NCI-H2081 (cell line): ENCODE measurements around the gene TP53INP2.
"Not testable (repeated sequence)": the region's sequence is repeated elsewhere in the genome, so short reads cannot be mapped to it uniquely, and the experiment has no call there.

ENCODE experiments used
- DNase-seq, 2 experiments: peaks; one replicate each; lab custom pipeline; 2025; lab: John Stamatoyannopoulos, UW

Gene TP53INP2, protein sequence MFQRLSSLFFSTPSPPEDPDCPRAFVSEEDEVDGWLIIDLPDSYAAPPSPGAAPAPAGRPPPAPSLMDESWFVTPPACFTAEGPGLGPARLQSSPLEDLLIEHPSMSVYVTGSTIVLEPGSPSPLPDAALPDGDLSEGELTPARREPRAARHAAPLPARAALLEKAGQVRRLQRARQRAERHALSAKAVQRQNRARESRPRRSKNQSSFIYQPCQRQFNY

DNA sequence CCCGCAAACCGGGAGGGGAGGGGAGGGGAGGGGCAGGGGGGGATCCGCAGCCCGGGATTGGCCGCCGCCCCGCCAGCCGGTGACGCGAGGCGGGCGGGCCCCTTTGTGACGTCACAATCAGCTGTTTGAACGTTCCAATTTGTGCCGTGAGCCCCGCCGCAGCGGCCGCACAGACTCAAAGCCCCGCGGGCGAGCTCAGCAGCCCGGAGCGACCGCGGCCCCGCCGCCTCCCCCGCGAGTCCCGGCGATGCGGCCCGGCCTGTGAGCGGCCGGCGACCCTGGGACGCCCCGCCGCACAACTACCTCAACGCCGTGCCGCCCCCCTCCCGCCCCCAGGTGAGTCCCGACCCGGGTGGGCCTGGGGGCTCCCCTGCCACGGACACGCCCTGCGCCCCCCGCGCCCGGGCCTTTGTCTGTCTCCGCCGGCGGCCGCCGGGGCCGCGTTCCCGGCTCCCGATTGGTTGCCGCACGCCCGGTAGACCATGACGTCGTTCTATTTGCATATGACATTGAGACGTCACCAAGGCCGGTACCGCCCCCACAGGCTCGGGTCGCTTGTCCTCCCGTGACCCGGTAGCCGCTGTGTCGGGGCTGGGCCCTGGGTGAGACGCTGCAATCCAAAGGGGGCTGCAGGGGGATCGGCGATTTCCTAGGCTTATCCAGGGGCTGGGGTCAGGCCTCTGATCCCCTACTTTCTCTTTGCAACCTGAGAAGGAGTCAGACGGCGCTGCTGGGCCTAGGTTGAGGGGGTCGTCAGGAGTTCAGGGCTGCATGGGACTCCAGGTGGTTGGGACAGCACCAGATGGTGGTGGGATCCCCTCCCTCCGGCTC is at the start of gene TP53INP2:
Gene TP53INP2, plus strand, starts transcription at position 168 of the 831 bp plus-strand sequence. CDS start 4,396 bp downstream, outside the sequence.
- DNase-seq: peak; percentile 85 to 88

DNA sequence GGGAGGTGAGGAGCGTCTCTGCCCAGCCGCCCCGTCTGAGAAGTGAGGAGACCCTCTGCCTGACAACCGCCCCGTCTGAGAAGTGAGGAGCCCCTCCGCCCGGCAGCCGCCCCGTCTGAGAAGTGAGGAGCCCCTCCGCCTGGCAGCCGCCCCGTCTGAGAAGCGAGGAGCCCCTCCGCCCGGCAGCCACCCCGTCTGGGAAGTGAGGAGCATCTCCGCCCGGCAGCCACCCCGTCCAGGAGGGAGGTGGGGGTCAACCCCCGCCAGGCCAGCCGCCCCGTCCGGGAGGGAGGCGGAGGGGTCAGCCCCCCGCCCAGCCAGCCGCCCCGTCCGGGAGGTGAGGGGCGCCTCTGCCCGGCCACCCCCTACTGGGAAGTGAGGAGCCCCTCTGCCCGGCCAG is 45.5 kb upstream of the TP53INP2 start:
- DNase-seq: not testable (repeated sequence)

DNA sequence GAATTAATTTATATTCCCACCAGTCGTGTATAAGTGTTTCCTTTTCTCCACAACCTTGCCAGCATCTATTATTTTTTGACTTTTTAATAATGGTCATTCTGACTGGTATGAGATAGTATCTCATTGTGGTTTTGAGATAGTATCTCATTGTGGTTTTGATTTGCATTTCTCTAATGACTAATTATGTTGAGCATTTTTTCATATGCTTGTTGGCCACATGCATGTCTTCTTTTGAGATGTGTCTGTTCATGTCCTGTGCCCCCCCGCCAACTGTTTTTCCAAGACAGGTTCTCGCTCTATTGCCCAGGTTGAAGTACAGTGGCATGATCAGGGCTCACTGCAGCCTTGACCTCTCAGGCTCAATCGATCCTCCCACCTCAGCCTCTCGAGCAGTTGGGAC is 42.3 kb upstream of the TP53INP2 start:
- not testable (repeated sequence) for DNase-seq

DNA sequence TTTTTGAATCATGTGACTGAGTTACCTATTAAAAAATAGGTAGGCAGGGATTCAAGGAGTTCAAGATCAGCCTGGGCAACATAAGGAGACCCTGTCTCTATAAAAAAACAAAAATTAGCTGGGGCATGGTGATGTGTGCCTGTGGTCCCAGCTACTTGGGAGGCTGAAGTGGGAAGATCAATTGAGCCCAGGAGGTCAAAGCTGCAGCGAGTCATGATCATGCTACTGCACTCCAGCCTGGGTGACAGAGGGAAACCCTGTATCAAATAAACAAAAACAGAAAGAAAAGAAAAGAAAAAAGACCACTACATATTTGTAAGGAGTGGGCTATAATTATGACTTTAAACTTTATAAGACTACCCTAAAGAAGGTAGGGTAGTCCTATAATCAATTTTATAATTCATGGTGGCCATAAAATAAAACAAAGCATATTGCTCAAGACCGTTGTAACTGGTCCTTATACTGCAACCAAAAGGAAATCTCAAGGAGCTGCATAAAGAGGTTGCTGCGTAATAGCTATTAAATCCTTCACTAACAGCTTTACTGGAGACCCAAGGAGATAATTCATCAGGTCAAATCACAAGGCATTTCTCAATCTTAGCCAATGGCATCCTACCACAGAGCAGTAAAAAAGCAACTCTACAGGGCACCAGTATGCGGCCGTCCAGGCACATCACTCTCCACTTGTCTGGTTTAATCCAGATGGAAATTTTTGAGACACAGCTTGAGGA is 40.8 kb upstream of the TP53INP2 start:
- DNase-seq: no peak

DNA sequence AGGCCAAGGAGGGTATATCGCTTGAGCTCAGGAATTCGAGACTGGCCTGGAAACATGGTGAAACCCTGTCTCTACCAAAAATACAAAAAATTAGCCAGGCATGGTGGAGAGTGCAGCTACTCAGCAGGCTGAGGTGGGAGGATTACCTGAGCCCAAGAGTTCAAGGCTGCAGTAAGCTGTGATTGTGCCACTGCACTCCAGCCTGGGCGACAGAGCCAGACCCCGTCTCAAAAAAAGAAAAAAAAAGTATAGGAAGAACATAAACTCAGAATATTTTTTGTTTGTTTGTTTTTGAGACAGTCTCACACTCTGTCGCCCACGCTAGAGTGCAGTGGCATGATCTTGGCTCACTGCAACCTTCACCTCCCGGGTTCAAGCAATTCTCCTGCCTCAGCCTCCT is 39.4 kb upstream of the TP53INP2 start:
- DNase-seq: not testable (repeated sequence)

DNA sequence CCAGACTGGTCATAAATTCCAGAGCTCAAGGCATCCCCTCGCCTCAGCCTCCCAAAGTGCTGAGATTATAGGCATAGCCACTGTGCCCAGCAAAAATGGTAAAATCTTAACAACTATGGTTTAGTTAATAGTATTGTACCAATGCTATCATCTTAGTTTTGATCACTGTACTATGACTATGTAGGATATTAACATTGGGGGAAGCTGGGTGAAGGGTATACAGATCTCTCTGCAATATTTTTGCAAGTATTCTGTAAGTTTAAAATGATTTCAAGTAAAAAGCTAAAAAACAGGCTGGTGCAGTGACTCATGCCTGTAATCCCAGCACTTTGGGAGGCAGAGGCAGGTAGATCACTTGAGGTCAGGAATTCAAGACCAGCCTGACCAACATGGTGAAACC is 35.0 kb upstream of the TP53INP2 start:
- DNase-seq: no peak

DNA sequence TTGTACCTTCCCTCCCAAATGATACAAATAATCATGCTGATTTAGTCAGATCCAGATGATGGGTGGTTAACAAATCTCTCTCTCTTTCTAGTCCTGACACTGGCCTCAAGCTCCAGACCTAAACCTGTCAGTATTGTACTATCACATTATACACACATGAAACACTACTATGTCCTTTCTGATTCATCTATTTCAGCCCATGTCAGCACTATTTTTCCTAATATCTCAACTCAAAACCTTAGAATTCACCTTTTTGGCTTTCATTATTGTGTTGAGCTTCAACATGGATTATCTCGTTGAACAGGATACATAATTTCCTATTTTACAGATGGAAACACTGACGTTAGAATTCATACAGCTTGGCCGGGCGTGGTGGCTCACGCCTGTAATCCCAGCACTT is 30.7 kb upstream of the TP53INP2 start:
- no peak for DNase-seq

DNA sequence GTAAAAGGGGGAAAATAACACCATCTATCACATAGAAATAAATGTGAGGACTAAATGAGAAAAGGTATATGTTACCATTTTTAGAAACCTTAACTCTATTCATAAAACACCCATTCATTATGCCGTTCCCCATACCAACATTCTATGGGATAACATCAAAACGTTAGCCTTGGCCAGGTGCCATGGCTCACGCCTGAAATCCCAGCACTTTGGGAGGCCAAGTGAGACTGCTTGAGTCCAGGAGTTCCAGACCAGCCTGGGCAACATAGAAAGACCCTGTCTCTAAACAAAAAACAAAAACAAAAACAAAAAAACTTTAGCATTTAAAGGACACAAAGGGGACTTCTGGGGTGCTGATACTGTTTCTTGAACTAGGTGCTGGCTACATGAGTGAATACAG is 28.6 kb upstream of the TP53INP2 start:
- no peak for DNase-seq

DNA sequence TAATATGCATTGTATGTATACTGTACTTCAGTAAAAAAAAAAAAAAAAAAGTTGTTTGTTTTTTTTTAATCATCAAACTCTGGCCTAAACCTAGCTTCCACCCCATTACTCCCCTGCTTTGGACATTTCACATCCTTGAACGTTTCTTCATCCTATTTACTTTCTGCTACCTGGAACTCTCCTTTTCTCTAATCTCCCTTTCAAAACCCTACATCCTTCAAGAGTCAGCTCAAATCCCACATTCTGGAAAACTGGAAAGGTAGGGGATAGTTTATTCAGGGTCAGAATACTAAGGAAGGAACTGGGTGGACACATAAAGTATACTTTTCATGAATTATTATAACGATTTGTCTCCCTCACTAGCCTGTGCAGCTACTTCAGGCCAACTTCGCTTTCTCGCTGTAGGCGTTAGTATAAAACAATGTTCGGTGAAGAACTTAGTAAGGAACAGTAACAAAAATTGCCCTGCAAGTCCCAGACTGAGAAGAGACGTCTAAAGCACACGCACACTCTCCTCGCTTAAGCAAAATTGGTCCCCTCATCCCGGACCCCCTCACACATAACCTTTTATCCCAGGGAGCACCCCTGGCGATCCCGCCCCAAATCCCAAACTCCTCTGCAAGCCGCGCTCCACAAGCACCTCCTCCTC is 28.0 kb upstream of the TP53INP2 start:
- DNase-seq: no peak

DNA sequence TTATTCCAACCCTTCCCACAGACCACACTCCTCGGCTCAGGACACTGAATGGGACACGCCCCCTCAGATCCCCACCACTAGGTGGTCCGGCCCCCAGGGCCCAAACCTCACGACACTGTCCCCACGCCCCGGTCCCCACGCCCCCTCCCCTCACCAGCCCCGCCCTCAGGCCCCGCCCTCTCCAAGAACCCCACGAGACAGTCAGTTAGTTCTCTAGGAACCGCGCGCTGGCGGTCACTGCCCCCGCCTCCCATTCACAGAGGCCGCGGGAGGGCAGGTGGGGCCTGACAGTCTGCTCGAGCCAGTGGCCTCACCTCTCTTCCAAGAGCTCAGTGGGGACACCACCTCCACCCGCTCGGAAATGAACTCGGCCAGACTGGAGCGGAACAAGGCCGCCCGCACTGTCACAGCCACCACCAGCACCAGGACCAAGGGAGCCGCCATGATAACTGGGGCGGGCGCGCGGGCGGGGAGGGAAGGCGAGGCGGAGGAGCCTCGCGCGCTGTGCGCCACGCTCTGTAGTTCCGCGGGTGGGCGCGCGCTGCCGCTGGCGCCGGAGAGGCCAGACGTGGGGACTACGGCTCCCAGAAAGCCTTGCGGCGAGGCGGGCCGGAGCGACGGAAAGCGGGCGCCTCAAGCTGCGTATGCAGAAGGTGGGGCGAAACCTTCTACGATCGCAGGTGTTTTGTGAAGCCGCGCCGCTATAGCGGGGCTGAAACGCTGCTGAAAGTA is 27.3 kb upstream of the TP53INP2 start, which contains the start of gene PIGU:
Gene PIGU, minus strand, starts transcription at position 451 of the 732 bp plus-strand sequence. Its CDS starts 7 bp downstream, at position 444.
- peak; percentile 97 to 98 for DNase-seq

DNA sequence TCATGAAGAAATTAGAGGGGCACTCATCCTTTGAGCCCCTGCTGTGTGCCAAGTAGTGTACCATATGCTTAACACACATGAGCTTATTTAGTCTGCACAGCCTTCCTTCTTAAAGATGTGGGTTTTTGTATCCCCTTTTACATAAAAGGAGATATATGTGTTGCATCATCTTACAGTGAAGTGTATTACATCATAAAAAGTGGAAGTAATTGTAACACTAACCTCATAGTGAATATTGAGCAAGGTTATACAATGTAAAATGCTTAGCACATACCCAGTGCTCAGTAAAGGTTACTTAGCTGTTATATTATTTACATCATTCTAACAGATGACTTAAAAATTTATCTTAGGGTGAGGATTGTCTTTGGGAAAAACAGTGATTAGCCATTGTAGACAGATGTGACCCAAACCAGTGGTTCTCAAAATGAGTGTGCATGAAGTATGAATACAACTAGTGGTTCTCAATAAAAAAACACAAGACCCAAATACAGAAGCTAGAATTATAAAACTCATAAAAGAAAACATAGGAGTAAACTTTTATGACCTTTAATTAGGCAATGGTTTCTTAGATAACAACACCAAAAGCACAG is 23.5 kb upstream of the TP53INP2 start:
- DNase-seq: no peak

DNA sequence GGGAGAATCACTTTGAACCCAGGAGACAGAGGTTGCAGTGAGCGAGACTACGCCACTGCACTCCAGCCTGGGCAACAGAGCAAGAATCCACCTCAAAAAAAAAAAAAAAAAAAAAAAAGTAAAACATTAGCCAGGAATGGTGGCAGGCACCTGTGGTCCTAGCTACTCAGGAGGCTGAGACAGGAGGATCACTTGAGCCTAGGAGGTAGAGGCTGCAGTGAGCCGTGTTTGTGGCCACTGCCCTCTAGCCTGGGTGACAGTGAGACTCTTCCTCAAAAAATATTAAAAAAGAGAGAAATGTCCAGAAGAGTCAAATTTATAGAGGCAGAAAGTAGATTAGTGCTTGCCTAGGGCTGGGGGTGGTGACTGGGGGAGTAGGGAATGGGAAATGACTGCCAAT is 20.5 kb upstream of the TP53INP2 start:
- no peak for DNase-seq

DNA sequence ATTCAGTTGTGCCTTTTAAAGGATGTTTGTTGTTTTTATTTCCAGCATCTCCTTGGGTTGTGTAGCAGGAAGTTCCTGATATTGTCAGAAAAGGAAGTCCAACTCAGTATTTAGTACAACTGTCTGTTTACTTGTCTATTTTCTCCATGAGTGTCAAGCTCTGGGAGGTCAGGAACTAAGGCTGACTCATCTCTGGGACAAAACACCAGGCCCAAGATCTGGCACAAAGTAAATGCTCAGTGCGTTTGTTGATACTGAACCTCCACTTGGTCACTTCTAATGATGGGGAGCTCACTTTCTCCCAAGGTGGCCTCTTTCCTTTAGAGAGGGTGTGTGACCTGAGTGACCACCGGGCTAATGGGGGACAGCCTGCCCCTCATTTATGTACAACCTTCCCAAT is 14.7 kb upstream of the TP53INP2 start:
- DNase-seq: no peak

DNA sequence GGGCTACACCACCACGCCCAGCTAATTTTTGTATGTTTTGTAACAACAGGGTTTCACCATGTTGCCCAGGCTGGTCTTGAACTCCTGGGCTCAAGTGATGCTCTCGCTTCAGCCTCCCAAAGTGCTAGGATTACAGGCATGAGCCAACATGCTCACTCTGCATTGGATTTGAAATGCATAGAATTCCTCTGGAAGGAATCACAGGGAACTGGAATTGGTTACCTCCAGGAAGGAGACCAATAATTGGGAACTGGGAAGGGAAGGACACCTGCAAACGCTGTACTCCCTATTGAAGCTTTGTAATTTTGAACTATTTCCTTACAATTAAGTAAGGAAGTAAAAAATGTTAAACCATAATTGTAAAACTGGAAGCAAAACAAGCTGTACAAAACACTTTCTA is 12.3 kb upstream of the TP53INP2 start:
- DNase-seq: no peak

DNA sequence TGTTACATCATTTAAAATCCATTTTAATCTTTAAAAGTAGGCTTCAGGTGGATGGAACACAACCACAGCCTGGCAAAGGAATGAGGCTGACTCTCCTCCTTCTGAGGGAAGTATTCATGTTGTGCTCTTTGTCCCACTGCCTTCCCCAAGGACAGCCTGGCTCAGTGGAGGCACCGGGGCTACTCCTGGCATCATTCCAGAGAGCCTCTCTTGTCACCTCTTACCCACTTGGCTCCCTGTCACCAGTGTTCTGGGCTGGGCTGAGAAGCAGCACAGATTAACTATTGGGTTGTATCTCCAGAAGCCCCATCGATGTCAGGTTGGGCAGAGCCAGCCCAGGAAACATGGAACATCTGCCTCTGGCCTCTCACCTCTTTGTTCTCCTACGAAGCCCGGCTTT is 10.7 kb upstream of the TP53INP2 start:
- DNase-seq: no peak

DNA sequence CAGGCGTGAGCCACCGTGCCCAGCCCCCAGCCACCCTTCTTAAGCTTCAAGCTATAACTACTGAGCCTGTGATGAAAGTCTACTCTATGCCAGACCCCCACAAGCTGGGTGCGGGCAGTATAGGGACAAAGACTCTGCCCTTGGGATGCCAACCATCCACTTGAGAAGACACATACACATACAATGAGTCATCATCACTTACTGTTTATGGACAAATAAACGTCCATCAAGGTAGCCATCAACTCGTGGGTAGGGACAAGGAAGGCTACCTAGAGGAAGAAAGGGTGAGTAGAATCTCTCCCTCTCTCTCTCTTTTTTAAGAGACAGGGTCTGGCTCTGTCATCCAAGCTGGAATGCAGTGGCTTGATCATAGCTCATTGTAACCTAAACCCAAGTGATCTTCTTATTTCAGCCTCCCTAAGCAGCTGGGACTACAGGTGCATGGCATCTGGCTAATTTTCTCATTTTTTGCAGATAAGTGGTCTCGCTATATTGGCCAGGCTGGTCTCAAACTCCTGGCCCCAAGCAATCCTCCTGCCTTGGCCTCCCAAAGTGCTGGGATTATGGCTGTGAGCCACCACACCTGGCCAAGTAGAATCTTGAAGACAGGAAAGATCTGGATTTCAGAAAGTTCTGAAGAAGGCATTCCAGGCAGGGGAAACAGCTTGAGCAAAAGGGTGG is 2.6 kb upstream of the TP53INP2 start:
- no peak for DNase-seq

DNA sequence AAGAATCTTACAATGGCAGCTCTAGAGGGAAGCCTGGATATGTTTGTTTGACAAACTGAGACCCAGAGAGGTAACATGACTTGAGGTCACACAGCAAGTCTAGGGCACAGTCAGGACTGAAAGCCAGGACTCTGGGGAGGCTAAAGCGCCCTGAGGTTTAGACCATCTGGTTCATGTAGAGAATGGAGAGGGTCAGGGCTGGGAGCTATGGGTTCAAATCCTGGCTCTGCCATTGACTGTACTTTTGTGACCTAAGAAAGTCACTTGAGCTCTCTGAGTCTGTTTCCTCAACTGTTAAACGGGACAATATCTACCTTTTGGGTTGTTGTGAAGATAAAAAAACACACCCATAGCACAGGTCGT is 1.1 kb upstream of the TP53INP2 start:
- no peak for DNase-seq

DNA sequence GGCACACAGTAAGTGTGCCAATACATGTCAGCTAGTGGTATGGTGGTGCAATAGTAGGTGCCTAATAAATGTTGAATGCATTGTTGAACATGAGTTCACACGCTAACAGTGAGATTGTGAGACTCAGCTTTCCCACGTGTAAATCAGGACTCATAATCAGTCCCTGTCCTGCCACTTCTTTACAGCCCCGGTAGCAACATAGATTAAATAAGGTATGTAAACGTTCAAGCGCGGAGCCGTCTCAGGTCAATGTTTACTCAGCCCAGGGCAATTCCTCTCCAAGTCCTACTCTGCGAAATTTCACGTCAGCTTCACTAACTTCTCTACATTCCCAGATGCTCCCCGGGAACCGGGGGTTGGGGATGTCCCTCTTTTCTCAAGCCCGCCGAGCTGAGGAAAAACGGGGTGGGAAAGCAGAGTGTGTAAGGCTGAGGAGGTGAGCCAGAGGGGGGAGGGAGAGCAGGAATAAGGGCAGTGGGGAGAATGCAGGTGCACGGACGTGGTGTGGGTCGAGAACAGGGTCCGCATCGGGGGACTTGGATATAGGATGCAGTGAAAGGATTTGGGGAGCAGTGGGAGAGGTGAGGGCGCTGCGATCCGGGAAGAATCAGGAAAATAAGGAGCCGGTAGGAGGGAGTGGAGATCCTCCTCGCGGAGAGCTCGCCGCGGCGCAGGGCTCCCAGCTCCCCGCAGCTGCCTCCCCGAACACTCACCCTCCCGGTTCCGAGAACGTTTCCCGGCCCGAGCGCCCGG is 544 bp upstream of the TP53INP2 start:
- peak in 1 of 2 experiments; percentile 13 for DNase-seq

DNA sequence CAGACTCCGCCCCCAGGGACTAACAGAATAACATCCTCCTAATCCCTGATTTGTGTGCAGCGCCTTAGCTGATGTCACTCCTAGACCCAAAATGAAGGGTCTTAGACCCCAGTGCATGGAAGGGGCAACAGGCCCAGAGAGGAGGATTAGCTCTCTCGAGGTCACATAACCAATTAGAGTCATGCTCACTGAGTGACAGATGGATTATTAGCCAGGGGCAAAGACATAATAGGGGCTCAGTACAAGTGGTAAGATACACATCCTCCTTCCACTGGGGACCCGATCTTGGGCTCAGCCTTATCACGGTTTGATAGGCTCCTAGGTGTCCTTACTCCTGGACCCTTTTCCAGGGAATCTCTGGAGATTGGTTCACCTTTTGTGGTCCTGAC is 858 bp downstream of the TP53INP2 start:
- DNase-seq: no peak
